ENCODE data around the gene GNAZ.

The GNAZ gene

DNA sequence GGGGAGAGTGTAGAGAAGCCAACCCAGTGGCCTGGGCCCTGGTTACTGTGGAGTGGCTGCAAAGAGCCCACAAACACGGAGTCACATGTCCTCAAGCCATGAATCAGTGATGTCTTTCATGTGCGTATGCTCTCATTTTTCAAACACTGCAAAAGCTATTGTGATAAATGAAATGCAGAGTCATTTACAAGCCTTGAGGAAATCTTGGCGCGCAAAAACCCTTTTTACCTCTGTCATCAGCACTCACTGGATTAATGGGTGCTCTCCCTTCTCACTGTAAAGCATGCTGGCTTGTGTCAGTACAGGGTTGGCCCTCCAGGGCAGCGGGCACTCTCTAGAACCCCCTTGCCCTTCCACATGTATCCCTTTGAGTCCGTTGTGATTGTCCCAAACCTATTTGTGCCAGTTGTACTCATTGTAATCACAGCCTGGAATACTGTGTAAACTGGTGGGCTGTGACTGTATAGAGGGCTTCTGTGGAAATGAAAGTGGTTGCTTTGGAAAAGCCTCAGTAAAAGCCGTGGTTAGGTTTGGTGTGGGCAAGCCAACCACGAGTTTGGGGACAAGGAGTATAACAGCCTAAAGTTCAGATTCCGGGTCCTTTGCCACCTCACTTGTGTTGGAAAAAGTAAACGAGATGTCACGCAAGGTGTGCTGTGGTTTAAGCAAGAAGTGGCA is 10.4 kb downstream of the GNAZ start:
- DNase-seq: no peak
- Mint-ChIP-seq H3K9me3 (no peaks in the 10 kb centered on the region), H3K27ac (no peak overlapping the region), H3K4me3 (no peak overlapping the region), H3K27me3 (peaks cover 0 to 18% of the 10 kb centered on the region in 2 donors), H3K36me3 (ENCODE audit: insufficient read depth) (peaks cover 2% of the 10 kb centered on the region), H3K4me1 (ENCODE audit: low read depth in 2 of 2) (peaks cover 2 to 3% of the 10 kb centered on the region in 2 donors)
- ATAC-seq (replicated peaks): no peak

- DNase-seq (no peak), ATAC-seq (replicated peaks) (no peak)
- Mint-ChIP-seq H3K36me3 (ENCODE audit: insufficient read depth) (peaks cover 5% of the 10 kb centered on the region), H3K27ac (peak overlapping the region in 1 of 2 donors; percentile 35), H3K9me3 (no peaks in the 10 kb centered on the region), H3K27me3 (peaks cover 0 to 18% of the 10 kb centered on the region in 2 donors), H3K4me3 (no peak overlapping the region), H3K4me1 (ENCODE audit: low read depth in 2 of 2) (peaks cover 4 to 7% of the 10 kb centered on the region in 2 donors)
These were observed 12.4 kb downstream of the GNAZ start for GRCh38 chr22:23082534-23083314.

DNA sequence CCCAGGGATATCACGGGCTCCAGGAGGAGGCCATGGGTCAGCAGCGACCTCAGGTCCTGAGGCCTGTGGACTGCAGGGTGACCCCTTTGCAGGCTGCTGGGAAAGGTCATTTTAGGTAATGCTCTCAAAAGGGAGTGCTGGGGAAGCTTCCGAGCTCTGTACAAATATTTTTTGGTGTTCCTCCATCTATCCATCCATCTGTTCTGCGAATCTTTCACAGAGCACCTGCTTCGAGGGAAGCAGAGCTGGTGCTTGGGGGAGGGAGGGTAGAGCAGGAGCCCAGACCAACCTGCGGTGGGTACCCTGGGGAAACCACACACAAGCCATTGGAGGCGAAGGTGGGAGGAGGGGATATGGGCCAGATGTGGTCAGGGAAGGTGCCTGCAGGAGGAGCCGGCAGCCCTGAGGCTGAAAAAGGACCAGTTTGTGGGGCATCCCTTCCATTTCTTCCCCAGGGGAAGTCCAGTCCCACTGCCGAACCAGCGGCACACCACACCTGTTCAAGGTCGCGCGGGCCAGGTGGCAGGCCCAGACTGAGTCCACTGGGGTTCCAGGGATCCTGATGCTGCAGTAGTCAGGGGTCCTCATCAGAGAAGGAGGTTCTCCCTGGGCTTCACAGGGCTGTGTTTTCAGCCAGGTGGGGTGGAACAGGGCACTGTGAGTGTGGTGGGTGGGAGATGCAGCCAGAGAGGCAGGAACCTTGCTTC is 13.1 kb downstream of the GNAZ start:
- DNase-seq: no peak

GRCh38 chr22:23084453-23085350 is 14.4 kb downstream of the GNAZ start:
- Mint-ChIP-seq H3K27me3 (peaks cover 0 to 10% of the 10 kb centered on the region in 2 donors), H3K9me3 (no peaks in the 10 kb centered on the region), H3K27ac (no peak overlapping the region), H3K4me3 (no peak overlapping the region), H3K36me3 (ENCODE audit: insufficient read depth) (peaks cover 3% of the 10 kb centered on the region), H3K4me1 (ENCODE audit: low read depth in 2 of 2) (peaks cover 7 to 19% of the 10 kb centered on the region in 2 donors)
- DNase-seq: no peak
- no peak for ATAC-seq (replicated peaks)

More for the DNA sequence above, 13.1 kb downstream of the GNAZ start:
- ATAC-seq (replicated peaks): no peak
- peaks cover 0 to 10% of the 10 kb centered on the region in 2 donors for H3K27me3 Mint-ChIP-seq
- H3K9me3 Mint-ChIP-seq: no peaks in the 10 kb centered on the region
- peaks cover 5% of the 10 kb centered on the region for H3K36me3 Mint-ChIP-seq (ENCODE audit: insufficient read depth)
- peaks cover 7 to 10% of the 10 kb centered on the region in 2 donors for H3K4me1 Mint-ChIP-seq (ENCODE audit: low read depth in 2 of 2)
- H3K4me3 Mint-ChIP-seq: no peak overlapping the region
- peak overlapping the region in 1 of 2 donors; percentile 35 for H3K27ac Mint-ChIP-seq

- Mint-ChIP-seq H3K27ac (no peak overlapping the region), H3K4me3 (no peak overlapping the region), H3K9me3 (no peaks in the 10 kb centered on the region), H3K36me3 (ENCODE audit: insufficient read depth) (peaks cover 3% of the 10 kb centered on the region), H3K27me3 (peaks cover 0 to 10% of the 10 kb centered on the region in 2 donors), H3K4me1 (ENCODE audit: low read depth in 2 of 2) (peaks cover 7 to 18% of the 10 kb centered on the region in 2 donors)
- ATAC-seq (replicated peaks): no peak
- DNase-seq: no peak
These were observed 15.0 kb downstream of the GNAZ start for GRCh38 chr22:23085351-23085671.

- no peak overlapping the region for H3K27ac Mint-ChIP-seq
- peaks cover 3% of the 10 kb centered on the region for H3K36me3 Mint-ChIP-seq (ENCODE audit: insufficient read depth)
- H3K4me1 Mint-ChIP-seq (ENCODE audit: low read depth in 2 of 2): peaks cover 5 to 17% of the 10 kb centered on the region in 2 donors
- ATAC-seq (replicated peaks): no peak
- no peaks in the 10 kb centered on the region for H3K9me3 Mint-ChIP-seq
- DNase-seq: no peak
- no peak overlapping the region for H3K4me3 Mint-ChIP-seq
- peaks cover 0 to 10% of the 10 kb centered on the region in 2 donors for H3K27me3 Mint-ChIP-seq
These were observed 15.5 kb downstream of the GNAZ start for GRCh38 chr22:23085785-23086184.

DNA sequence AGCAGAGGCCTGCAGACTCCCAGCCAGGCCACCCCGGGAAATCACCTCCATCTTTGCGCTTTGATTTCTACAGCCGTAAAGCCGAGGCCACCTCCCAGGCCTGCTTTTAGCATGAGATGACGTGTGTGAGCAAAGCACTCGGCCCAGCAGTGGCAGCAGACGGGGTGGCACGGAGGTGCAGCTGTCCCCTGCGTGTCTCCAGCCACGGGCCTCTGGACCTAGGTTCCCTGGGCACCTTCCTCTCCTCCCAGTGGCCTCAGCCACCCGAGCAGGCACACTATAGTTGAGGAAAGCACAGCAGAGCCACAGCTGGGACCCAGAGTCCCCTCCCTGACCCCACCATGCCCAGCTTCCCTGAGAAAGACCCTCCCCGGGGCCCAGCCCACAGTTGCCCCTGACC is 15.9 kb downstream of the GNAZ start:
- ATAC-seq (replicated peaks): no peak
- H3K36me3 Mint-ChIP-seq (ENCODE audit: insufficient read depth): peaks cover 3% of the 10 kb centered on the region
- H3K4me1 Mint-ChIP-seq (ENCODE audit: low read depth in 2 of 2): peaks cover 4 to 17% of the 10 kb centered on the region in 2 donors
- DNase-seq: no peak
- H3K9me3 Mint-ChIP-seq: no peaks in the 10 kb centered on the region
- no peak overlapping the region for H3K4me3 Mint-ChIP-seq
- peaks cover 0 to 10% of the 10 kb centered on the region in 2 donors for H3K27me3 Mint-ChIP-seq
- H3K27ac Mint-ChIP-seq: no peak overlapping the region

GRCh38 chr22:23086787-23087186 is 16.5 kb downstream of the GNAZ start:
- DNase-seq (no peak), ATAC-seq (replicated peaks) (no peak)
- Mint-ChIP-seq H3K9me3 (no peaks in the 10 kb centered on the region), H3K4me3 (no peak overlapping the region), H3K36me3 (ENCODE audit: insufficient read depth) (peaks cover 3% of the 10 kb centered on the region), H3K27ac (peak overlapping the region in 1 of 2 donors; percentile 12), H3K27me3 (peaks cover 0 to 10% of the 10 kb centered on the region in 2 donors), H3K4me1 (ENCODE audit: low read depth in 2 of 2) (peaks cover 4 to 17% of the 10 kb centered on the region in 2 donors)

DNA sequence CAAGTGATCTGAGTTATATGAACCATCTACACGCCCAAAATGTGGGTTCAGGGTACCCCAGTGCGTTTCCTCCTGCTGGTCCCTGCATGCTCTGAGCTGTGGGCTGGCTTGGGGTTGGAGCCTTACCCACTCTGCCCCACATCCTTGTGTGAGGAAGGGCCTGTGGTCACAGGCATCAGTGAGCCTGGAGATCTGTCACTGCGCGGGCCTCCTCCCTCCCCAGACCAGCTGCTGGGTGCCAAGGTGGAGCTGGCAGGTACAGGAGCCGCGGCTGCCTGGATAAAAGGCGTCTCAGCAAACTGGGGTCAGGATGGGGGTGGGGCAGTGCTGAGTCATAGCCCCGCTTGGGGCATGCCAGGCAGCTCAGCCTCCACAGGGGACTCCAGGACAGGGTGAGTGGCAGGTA is 17.9 kb downstream of the GNAZ start:
- ATAC-seq (replicated peaks) (peak; percentile 82), DNase-seq (peak in 1 of 3 experiments; percentile 7)
- Mint-ChIP-seq H3K4me3 (no peak overlapping the region), H3K4me1 (ENCODE audit: low read depth in 2 of 2) (peaks cover 4 to 17% of the 10 kb centered on the region in 2 donors), H3K27me3 (peaks cover 0 to under 1% of the 10 kb centered on the region in 2 donors), H3K9me3 (no peaks in the 10 kb centered on the region), H3K36me3 (ENCODE audit: insufficient read depth) (peaks cover 3% of the 10 kb centered on the region), H3K27ac (peak overlapping the region in 1 of 2 donors; percentile 82)

DNA sequence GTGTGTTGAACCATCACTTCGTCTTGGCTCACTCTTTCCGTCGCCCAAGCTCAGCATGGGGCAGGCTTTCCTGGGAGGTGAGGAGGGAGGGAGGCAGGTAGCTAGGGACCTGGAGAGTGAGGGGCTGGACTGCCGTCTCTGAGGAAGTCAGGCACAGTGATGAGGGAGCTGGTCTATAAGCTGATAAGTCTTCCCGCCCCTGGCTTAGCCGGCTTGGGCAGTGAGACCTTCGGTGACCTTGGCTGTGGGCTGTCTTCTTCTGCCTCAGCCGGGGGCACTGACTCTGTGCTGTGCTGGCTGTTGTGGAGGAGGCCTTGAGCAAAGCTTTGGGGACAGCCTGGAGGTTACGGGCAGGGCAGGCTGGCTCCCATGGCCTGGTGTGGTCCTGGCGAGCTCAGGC is 18.7 kb downstream of the GNAZ start:
- Mint-ChIP-seq H3K27me3 (no peaks in the 10 kb centered on the region), H3K27ac (no peak overlapping the region), H3K4me3 (no peak overlapping the region), H3K4me1 (ENCODE audit: low read depth in 2 of 2) (peaks cover 4 to 19% of the 10 kb centered on the region in 2 donors), H3K9me3 (no peaks in the 10 kb centered on the region), H3K36me3 (ENCODE audit: insufficient read depth) (peaks cover 3% of the 10 kb centered on the region)
- DNase-seq: no peak
- ATAC-seq (replicated peaks): no peak

DNA sequence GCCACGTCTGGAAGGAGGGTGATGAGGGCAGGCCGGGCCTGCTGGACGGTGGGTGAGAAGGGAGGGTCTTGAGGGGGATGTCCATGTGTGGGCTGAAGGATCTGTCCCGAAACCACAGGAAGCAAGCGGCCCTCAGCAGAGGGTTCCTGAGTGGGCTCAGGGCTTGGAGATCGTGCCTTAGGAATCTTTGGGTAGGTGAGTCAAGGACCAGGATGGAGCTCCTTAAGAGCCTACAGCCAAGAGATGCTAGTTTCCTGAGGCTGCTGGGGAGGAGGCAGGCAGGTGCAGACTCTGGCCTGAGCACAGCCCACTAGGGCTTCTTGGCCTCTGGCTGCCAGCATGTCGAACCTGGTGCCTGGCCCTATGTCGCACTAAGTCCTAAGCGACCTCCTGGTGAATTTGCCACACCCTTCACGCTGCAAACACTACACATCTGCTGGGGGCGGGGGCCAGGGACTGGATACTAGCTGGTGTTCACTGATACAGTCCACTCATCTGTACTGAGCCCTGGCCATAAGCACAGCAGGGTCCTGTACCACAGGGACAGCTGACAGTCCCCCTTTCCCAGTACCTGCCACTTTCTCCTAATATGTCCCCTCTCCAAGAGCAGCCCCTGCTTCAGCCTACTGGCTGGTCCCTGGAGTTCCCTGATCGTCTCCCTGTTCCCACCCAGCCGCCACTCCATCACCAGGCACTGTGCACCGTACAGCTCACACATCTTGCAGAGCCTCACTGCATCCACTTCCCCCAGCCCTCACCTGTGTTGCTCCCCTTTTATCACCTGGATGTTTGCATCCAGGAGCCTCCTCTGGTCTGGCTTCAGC is 19.5 kb downstream of the GNAZ start:
- DNase-seq (no peak), ATAC-seq (replicated peaks) (no peak)
- no peak overlapping the region for H3K27ac Mint-ChIP-seq
- H3K9me3 Mint-ChIP-seq: no peaks in the 10 kb centered on the region
- H3K27me3 Mint-ChIP-seq: no peaks in the 10 kb centered on the region
- peaks cover 4 to 19% of the 10 kb centered on the region in 2 donors for H3K4me1 Mint-ChIP-seq (ENCODE audit: low read depth in 2 of 2)
- peaks cover 3% of the 10 kb centered on the region for H3K36me3 Mint-ChIP-seq (ENCODE audit: insufficient read depth)
- H3K4me3 Mint-ChIP-seq: no peak overlapping the region

DNA sequence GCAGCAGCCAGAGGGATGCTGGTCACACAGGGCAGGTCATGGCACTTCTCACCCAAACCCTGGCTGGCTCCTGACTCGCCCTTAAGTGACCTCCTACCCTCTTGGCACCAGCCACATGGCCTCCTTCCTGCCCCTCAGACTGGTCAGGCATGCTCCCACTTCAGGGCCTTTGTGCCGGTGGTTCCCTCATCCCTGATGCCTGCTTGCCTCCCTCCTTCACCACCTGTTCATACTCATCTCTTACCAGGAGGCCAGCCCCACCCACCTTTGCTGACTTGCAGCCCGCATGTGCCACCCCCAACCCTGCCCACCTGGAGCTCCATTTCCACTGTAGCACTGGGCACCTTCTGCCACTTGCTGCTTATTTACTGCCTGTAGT is 20.1 kb downstream of the GNAZ start:
- no peak overlapping the region for H3K4me3 Mint-ChIP-seq
- ATAC-seq (replicated peaks) (no peak), DNase-seq (no peak)
- peaks cover 4 to 19% of the 10 kb centered on the region in 2 donors for H3K4me1 Mint-ChIP-seq (ENCODE audit: low read depth in 2 of 2)
- no peak overlapping the region for H3K27ac Mint-ChIP-seq
- no peaks in the 10 kb centered on the region for H3K9me3 Mint-ChIP-seq
- peaks cover 3% of the 10 kb centered on the region for H3K36me3 Mint-ChIP-seq (ENCODE audit: insufficient read depth)
- H3K27me3 Mint-ChIP-seq: no peaks in the 10 kb centered on the region
